ENCODE data around the gene GAN.

Gene GAN

DNA sequence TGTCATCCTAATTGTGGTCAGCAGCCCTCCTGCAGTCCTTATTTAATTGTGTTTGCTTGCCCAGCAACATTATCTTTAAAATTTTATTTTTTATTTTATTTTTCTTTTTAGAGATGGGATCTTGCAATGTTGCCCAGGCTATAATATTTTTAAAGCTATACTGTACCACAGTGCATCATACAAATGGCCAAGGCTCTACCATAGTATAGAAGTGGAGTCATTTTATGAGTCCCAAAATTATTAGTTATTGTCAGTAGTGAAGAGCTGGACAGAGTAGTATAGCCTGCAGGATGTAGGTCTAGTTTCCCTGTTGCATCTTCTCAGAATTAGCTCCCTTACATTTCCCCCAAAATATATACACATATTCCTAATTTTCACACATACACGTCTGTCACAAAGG lies 44.1 kb downstream of the GAN start:
- no peak for DNase-seq

DNA sequence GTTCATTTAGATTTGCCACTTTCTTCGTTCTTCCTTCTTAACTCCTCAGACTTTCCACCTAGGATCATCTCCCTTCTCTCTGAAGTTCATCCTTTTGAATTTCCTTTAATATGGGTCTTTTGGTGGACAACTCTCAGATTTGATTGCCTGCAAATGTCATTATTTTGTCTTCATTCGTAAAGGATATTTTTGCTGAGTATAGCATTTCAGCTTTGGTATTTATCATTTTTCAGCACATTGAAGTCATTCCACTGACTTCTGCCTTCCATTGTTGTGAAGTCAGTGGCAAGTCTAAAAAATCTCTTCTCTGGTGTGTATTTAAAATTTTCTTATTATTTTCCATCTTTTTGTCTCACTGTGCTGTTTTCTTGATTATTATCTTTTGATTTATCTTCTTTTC lies 45.4 kb downstream of the GAN start:
- DNase-seq, result no peak

GRCh38 chr16:81365731-81366130 lies 51.0 kb downstream of the GAN start:
- no peak for DNase-seq

DNA sequence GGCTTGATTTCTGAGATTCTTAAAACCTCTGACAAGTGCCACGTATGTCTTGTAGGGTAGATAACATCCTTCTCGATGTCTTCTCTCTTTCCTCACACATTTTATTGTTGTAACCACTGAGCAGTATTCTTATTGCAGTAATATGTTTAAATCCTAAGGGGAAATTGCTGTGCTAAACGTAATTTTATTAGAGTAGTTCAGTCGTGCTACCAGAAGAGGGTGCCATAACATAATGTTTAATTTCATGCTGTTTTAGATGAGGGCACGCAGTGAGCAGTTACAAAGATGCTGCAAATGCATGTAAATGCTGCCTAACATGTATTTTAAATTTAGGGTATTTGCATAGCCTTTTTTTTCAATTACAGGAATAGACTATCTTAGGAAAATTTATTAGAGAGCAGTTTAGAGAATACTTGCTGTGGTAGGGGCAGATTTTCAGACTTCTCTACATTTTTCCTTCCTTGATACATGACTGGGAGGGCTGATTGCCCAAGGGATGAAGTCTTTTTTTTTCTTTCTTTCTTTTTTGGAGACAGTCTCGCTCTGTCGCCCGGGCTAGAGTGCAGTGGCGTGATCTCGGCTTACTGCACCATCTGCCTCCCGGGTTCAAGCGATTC lies 51.7 kb downstream of the GAN start:
- peak; percentile 15 for DNase-seq

- DNase-seq, result no peak
Measured at GRCh38 chr16:81367821-81368220, 53.1 kb downstream of the GAN start.

- DNase-seq, result no peak
Measured at GRCh38 chr16:81369888-81370504, 55.2 kb downstream of the GAN start.

GRCh38 chr16:81371106-81371505 lies 56.3 kb downstream of the GAN start:
- no peak for DNase-seq

- DNase-seq, result no peak
Measured at GRCh38 chr16:81374550-81374949, 59.8 kb downstream of the GAN start.

DNA sequence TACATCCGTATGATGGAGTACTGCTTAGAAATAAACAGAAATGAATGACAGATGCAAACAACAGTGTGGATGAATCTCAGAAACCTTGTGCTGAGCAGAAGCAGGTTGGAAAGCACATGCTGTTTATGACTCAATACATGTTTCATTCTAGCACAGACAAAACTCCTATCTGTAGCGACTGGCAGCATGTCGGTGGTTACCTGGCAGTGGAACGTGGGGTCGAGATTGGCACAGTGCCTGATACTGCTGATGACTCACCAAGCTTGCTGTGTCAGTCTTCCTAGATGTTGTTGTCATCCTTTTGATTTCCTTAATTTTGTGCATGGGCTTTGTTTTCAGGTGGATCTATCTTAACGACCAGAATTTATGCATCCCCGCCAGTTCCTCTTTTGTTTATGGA lies 62.1 kb downstream of the GAN start:
- no peak for DNase-seq

DNA sequence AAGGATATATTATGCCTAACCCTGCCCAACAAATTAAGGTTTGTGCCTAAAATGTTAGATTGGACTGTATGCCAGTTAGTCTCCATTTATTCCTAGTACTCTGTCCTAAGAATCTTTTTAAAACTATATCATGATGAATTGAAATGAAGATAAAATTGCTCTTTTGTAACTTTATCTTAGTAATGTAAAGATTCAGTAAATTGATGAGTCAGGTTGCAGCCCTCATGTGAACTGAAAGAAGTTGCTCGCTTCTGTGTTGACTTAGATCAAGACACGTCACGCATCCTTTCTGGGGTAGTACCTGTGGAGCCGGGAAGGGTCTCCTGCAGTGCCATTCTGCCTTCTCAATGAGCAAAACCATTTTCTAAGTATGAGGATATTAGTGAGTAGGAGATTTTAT lies 63.3 kb downstream of the GAN start:
- DNase-seq, result no peak

DNA sequence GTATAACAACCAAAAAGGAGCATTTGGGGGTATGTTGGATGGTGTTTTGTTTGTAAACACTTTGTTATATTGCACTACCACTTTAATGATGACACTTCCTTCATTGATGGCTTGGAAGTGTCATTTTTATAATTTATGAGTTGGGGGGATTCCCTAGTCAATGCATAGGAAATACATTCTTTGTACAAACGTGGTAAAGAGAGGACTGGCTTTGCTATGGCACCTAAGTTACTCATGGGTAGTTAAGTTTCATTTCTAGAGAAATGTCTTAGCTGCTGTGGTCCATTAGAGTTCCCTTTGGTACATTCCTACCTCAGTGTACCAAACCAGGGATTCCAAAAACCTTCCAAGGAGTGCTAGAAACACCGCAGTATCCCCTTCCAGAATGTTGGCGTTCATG lies 66.2 kb downstream of the GAN start:
- DNase-seq, result no peak

GRCh38 chr16:81384006-81384405 lies 69.2 kb downstream of the GAN start:
- DNase-seq, result no peak

DNA sequence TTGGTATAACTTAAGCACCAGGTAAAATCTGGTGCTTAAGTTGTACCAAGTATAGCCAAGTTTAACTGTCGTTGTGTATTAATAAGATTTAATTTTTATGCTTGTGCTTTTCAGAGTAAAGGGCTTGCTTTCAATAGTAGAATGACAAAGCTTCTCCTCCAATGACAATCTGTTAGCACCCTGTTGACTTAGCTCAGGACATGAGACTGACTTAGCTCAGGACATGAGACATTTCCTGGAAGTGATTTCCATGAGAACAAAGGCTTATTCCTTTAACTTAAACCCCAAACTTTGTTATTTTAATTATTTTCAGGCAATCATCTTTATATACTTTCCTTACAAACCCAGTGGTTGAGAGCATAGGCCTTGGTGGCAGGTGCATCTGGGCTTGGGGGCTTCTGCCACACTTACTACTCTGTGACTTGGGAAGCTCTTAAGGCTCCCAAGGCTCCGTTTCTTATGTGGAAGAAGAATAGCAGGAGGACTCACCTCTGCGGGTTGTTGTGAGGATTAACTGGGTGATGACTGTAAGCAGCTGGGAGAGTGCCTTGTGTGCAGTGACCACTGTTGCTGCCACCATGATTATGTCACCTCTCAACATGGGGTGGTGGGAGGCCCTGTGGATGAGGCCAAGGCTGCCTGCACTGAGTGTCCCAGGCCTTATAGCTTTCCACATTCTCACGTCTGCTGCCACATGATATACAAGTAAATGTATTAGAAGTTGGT lies 70.4 kb downstream of the GAN start:
- no peak for DNase-seq

GRCh38 chr16:81388357-81388756 lies 73.6 kb downstream of the GAN start:
- no peak for DNase-seq

DNA sequence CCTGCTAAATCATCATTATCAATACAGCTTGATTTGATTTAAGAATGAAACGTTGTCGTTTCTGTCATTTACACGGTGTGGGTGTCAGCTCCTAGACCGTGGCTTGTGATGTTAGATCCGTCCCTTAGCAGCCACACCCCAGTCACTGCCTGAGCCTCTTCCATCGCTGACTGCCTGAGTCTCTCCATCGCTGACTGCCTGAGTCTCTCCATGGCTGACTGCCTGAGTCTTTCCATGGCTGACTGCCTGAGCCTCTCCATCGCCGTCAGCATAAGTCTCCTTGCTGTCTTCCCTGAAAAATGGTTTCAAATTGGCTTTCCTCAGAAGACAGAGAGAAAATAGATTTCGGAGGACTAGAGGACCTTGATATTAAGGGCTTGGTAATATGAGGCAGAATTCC lies 76.1 kb downstream of the GAN start:
- DNase-seq, result no peak

DNA sequence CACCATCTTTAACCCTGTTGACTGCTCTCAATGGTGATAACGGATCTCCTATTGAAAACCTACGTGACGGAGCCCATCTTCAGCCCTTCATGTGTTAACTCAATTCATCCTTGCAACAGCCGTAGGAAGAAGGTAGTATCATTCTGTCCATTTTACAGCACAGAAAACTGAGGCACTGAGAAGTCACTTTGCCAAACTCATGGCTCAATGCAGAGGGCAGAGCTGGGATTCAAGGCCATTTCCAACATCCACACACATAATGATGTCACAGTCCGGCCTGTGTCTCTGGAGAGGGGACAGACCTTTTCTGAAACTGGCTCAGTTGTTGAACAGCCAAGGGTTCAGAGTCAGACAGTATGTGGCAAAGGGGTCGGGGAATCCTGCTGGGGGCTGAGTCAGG lies 77.2 kb downstream of the GAN start:
- DNase-seq, result no peak

DNA sequence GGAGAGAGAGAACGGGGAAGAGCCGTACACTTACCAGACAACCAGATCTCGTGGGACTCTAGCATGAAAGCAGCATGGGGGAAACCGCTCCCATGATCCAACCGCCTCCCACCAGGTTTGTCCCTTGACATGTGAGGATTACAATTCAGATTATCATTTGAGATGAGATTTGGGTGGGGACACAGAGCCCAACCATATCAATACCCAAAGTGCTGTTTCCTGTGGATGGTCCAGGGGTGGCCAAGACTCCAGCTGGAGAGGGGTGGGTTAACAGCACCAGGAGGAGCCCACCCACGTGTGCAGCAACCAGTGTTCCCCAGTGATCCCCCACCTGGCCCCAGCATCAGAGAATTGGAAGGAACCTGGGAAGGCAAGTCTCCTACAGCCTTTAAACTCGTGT lies 79.7 kb downstream of the GAN start:
- DNase-seq, result no peak

DNA sequence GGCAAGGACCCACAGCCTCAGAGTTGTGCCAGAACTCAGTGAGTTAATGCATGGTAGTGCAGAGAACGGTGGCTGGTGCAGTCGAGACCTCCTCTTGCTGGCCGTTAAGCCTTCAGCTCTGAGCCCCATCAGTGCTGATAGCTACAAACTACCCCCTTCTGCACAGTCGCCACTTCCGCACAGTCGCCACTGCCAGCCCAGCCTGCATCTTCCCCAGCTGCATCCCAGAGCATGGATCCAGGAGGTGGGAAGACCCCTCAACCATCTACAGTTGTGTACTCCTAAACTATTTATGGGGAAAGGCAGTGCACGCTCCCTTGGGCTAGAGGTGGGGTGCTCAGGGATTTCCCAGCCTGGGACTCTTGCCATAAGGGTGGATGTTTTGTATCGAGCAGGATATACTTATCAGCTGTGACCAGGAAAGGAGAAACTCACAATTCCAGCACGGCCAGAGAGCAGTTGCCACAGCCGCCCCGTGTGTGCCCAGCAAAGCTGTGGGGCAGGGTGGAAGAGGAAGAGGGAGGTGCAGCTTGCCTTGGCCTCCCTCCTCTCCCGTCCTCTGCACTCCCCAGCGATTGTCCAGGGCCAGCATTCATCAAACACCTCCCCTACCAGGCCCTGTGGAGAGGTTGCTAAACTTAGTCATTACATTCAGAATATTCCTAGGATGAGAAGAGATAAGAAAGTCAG lies 80.3 kb downstream of the GAN start:
- DNase-seq, result no peak

- DNase-seq, result no peak
Measured at GRCh38 chr16:81397058-81397878, 82.5 kb downstream of the GAN start.

- no peak for DNase-seq
Measured at GRCh38 chr16:81397879-81398520, 83.2 kb downstream of the GAN start.

DNA sequence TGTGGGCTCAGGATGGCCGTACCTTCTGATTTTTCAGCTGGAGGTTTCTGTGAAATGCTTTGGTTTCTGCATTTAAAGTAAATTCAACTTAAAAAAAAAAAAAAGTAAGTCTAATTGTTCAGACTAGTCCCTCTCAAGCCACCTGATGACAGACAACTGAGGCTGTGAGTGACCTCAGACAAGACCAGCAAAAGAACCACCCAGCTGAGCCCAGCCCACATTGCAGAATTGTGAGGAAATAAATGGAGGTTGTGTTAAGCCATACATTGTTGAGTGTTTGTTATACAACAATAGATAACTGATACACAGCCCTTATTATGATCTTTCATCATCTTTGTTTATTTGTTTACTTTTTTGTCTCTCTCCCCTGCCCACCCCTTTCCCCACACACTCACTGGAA lies 85.1 kb downstream of the GAN start:
- DNase-seq, result no peak

Data from NCI-H345 (cell line).